Epithelial cell of esophagus (primary cell): ENCODE results near the gene OLAH.

Experiments
- DNase-seq: peaks from one replicate; pipeline ENCODE4 v3.0.0; 2010; ENCODE audit warnings: low read depth
- H3K4me3 ChIP-seq: 2 replicates; pipeline ENCODE4 v1.5.1; 2011; ENCODE audit warnings: mild to moderate bottlenecking, low read length, control low read depth
- TF ChIP-seq, protein P1 (sequence below): IDR thresholded peaks from 2 replicates; pipeline ENCODE4 v1.5.1; 2011; ENCODE audit warnings: low read depth, mild to moderate bottlenecking, low read length, control low read depth, inconsistent platforms; ENCODE audit not compliant: insufficient read depth; ENCODE audit errors: missing control alignments

The OLAH gene

DNA sequence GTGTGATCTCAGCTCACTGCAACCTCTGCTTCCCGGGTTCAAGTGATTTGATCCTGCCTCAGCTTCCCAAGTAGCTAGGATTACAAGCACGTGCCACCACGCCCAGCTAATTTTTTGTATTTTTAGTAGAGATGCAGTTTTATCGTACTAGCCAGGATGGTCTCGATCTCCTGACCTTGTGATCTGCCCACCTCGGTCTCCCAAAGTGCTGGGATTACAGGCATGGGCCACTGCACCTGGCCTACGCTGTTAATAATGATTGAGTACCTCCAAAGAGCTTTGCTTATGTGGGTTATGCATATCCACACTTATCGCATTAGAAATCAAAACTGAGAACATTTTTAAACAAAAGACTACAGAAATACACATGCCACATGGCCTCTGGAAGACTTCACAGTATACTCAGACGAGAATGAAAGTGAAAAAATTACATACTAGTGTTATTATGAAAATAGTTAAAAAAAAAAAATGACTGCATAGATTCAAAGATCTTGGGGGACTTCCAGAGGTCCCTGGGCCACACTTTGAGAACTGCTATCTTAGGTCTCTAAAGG, 78.8 kb downstream of the OLAH start:
- no peak for DNase-seq
- H3K4me3 ChIP-seq = no peak overlapping the region
- TF ChIP-seq, protein P1, sequence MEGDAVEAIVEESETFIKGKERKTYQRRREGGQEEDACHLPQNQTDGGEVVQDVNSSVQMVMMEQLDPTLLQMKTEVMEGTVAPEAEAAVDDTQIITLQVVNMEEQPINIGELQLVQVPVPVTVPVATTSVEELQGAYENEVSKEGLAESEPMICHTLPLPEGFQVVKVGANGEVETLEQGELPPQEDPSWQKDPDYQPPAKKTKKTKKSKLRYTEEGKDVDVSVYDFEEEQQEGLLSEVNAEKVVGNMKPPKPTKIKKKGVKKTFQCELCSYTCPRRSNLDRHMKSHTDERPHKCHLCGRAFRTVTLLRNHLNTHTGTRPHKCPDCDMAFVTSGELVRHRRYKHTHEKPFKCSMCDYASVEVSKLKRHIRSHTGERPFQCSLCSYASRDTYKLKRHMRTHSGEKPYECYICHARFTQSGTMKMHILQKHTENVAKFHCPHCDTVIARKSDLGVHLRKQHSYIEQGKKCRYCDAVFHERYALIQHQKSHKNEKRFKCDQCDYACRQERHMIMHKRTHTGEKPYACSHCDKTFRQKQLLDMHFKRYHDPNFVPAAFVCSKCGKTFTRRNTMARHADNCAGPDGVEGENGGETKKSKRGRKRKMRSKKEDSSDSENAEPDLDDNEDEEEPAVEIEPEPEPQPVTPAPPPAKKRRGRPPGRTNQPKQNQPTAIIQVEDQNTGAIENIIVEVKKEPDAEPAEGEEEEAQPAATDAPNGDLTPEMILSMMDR = no peak
